ENCODE measurements around the gene RABGAP1. TPM values are rescaled to one million over a fixed set of nuclear protein-coding genes. Genes with fewer than 3 reads are reported as not detected.
A peak's percentile ranks its signal among the peaks of the same experiment; 100 is the strongest.

Gene RABGAP1
- total RNA-seq, 1 experiment from 2014 or later = 57.4 TPM

DNA sequence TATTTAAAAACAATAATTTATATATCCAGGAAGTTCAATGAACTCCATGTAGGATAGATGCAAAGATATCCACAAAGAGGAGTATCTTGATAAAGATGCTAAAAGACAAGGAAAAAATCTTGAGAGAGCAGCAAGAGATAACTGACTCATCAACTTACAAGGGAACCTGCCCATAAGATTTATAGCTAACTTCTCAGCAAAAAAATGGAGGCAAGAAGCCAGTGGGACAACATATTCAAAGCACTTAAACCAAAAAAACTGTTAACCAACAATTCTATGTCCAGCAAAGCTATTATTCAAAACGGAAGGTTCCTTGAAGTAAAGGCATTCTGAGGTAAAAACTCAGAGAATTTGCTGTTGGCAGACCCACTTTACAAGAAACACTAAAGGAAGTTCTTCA, 20.3 kb downstream of the RABGAP1 start:
- Histone ChIP-seq H3K27me3 (no peaks in the 10 kb centered on the region), H3K27ac (no peak overlapping the region), H3K9me3 (replicated peaks) (no peaks in the 10 kb centered on the region), H3K4me3 (no peak overlapping the region), H3K4me1 (no peaks in the 10 kb centered on the region), H3K36me3 (peaks cover 46% of the 10 kb centered on the region)
- DNase-seq = no peak

DNA sequence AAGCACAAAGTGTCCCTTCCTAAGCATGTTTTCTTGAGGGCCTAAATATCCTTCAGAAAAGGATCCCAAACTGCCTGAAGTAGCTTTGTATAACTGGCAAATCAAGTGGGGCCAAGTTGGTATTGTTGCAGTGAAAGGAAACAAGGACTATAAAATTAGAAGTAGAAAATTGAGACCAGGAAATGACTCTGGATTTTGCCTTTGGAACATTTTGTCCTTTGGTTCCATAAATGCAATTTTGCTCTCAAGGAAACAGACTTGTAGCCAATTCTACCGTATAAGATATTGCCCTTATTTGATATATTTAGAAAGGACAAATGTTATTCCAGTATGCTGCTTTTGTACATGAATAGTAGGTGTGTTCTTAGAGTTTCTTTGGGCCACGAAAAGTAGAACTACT, 34.4 kb downstream of the RABGAP1 start:
- H3K27me3 ChIP-seq = no peaks in the 10 kb centered on the region
- no peak overlapping the region for H3K27ac ChIP-seq
- no peaks in the 10 kb centered on the region; the same call in 1 of the 2 replicates for H3K9me3 ChIP-seq (replicated peaks)
- H3K36me3 ChIP-seq = peaks cover 28% of the 10 kb centered on the region
- no peak for DNase-seq
- H3K4me3 ChIP-seq = no peak overlapping the region
- no peaks in the 10 kb centered on the region for H3K4me1 ChIP-seq

- H3K4me3 ChIP-seq = no peak overlapping the region
- no peak for DNase-seq
- H3K4me1 ChIP-seq = no peaks in the 10 kb centered on the region
Measured at GRCh38 chr9:122978601-122979000, 37.8 kb downstream of the RABGAP1 start.

DNA sequence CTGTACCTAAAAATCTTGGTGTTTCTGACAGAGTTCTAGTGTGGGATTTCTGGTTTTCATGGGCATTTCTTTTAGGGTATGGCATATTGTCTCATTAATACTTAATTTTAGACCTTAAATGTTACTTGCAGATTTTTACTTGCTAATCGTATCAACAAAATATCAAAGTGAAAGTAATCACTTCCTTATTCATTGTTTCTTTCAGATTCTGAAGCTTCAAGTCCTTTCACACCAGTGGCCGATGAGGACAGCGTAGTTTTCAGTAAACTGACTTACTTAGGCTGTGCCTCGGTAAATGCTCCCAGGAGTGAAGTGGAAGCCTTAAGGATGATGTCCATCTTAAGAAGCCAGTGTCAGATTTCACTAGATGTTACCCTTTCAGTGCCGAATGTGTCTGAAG, 45.2 kb downstream of the RABGAP1 start:
- no peak for DNase-seq
- no peaks in the 10 kb centered on the region for H3K27me3 ChIP-seq
- H3K9me3 ChIP-seq (replicated peaks) = no peaks in the 10 kb centered on the region
- peaks cover 44% of the 10 kb centered on the region for H3K36me3 ChIP-seq
- H3K27ac ChIP-seq = no peak overlapping the region
- H3K4me1 ChIP-seq = no peaks in the 10 kb centered on the region
- H3K4me3 ChIP-seq = no peak overlapping the region

More at GRCh38 chr9:122978601-122979000, 37.8 kb downstream of the RABGAP1 start:
- H3K36me3 ChIP-seq = peaks cover 12% of the 10 kb centered on the region
- no peaks in the 10 kb centered on the region for H3K9me3 ChIP-seq (replicated peaks)
- H3K27me3 ChIP-seq = no peaks in the 10 kb centered on the region
- no peak overlapping the region for H3K27ac ChIP-seq

- Histone ChIP-seq H3K27me3 (no peaks in the 10 kb centered on the region), H3K4me1 (no peaks in the 10 kb centered on the region), H3K27ac (no peak overlapping the region), H3K9me3 (replicated peaks) (no peaks in the 10 kb centered on the region), H3K36me3 (peaks cover 52% of the 10 kb centered on the region), H3K4me3 (no peak overlapping the region)
- DNase-seq = no peak
Measured at GRCh38 chr9:122988141-122988540, 47.3 kb downstream of the RABGAP1 start.

DNA sequence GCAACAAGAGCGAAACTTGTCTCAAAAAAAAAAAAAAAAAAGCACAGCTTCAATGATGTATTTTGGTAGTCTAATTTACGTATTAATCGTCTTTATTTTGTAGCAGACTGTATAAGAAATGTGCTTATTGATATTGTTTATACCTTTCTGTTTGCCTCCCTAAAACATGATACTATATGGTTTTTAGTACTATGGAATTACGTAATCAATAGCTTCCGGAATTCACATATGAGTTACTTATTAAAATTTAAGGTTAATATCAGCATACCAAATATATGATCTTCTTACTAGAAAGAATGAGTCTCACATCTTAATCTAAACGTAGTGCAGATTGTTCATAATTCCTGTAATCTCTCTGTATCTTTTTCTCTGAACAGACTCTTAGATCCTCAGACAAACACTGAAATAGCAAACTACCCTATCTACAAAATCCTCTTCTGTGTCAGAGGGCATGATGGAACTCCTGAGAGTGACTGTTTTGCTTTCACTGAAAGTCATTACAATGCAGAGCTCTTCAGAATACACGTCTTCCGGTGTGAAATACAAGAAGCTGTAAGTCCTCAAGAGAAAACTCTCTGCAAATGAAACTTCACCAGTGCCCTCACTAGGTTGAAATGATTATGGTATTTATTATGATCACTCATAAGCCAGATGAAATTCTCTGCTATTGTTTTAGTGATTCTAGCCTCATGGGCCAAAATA, 48.3 kb downstream of the RABGAP1 start:
- no peaks in the 10 kb centered on the region for H3K4me1 ChIP-seq

DNA sequence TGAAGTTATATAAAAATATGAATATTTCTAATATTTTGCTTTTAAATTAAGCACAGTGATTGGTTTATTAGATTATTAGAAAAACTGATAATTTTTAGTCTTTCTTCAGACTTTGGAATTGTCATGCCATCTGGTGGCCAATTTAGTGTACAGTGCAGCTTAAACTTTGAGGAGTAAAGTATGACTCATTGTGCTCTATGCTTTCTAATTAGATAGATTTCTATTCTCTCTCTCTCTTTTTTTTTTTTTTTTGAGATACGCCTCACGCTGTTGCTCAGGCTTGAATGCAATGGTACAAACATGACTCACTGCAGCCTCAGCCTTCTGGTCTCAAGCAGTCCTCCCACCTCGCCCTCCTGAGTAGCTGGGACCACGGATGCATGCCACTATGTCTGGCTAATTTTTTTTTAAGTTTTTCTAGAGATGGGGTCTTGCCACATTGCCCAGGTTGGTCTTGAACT, 50.6 kb downstream of the RABGAP1 start:
- no peaks in the 10 kb centered on the region for H3K27me3 ChIP-seq
- H3K4me1 ChIP-seq = no peaks in the 10 kb centered on the region
- peak; percentile 25 to 60 for DNase-seq
- no peak overlapping the region for H3K4me3 ChIP-seq
- H3K36me3 ChIP-seq = peaks cover 42% of the 10 kb centered on the region
- H3K27ac ChIP-seq = no peak overlapping the region
- no peaks in the 10 kb centered on the region for H3K9me3 ChIP-seq (replicated peaks)

More for the DNA sequence above, 48.3 kb downstream of the RABGAP1 start:
- Histone ChIP-seq H3K9me3 (replicated peaks) (no peaks in the 10 kb centered on the region), H3K27me3 (no peaks in the 10 kb centered on the region), H3K36me3 (peaks cover 51% of the 10 kb centered on the region), H3K4me3 (no peak overlapping the region), H3K27ac (no peak overlapping the region)
- DNase-seq = no peak

DNA sequence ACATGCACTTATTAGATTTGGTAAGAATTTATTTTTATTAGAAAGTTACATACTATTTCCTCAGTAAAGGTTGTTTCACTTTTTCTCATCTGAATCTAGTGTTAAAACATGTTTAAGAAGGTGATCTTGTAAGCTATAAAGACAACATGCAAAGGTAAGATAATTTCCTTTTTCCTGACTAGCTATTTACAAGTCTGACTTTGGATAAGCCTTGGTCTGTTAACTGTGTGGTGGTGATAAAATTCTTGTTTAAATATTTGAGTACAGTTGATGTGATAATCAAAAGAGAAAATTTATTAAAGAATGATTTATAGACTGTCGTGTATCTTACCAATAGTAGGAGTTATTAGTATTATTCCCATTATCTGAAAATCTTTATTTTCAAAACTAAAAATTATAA, 55.8 kb downstream of the RABGAP1 start:
- no peak overlapping the region for H3K4me3 ChIP-seq
- no peaks in the 10 kb centered on the region for H3K27me3 ChIP-seq
- no peak for DNase-seq
- peaks cover 2% of the 10 kb centered on the region; the same call in 1 of the 2 replicates for H3K4me1 ChIP-seq
- H3K9me3 ChIP-seq (replicated peaks) = no peaks in the 10 kb centered on the region
- H3K27ac ChIP-seq = no peak overlapping the region
- H3K36me3 ChIP-seq = peaks cover 53% of the 10 kb centered on the region

DNA sequence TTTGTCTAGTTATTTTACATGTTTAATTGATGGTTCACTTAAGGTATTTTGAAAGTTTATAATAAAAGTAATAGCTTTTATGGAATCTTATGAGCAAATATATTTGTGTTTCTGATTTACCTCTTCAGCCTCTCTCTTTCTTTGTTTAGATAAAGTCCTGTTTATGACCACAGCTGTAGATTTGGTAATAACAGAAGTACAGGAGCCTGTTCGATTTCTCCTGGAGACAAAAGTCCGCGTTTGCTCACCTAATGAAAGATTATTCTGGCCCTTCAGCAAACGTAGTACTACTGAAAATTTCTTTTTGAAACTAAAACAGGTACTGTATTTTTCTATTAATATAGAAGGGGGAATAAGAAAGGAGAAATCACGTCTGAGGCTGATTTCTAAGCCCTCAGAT, 57.6 kb downstream of the RABGAP1 start:
- peaks cover 2% of the 10 kb centered on the region; the same call in 1 of the 2 replicates for H3K4me1 ChIP-seq
- no peak overlapping the region for H3K4me3 ChIP-seq
- no peak for DNase-seq
- H3K27ac ChIP-seq = no peak overlapping the region
- peaks cover 59% of the 10 kb centered on the region for H3K36me3 ChIP-seq
- no peaks in the 10 kb centered on the region for H3K9me3 ChIP-seq (replicated peaks)
- H3K27me3 ChIP-seq = no peaks in the 10 kb centered on the region

GRCh38 chr9:123000371-123001068, 59.7 kb downstream of the RABGAP1 start:
- no peak for DNase-seq
- Histone ChIP-seq H3K27ac (no peak overlapping the region), H3K4me3 (no peak overlapping the region), H3K4me1 (peaks cover 2% of the 10 kb centered on the region; the same call in 1 of the 2 replicates), H3K36me3 (peaks cover 69% of the 10 kb centered on the region), H3K27me3 (no peaks in the 10 kb centered on the region), H3K9me3 (replicated peaks) (no peaks in the 10 kb centered on the region)

GRCh38 chr9:123002754-123003153, 61.9 kb downstream of the RABGAP1 start:
- Histone ChIP-seq H3K27me3 (no peaks in the 10 kb centered on the region), H3K9me3 (replicated peaks) (no peaks in the 10 kb centered on the region), H3K4me1 (peaks cover under 1% of the 10 kb centered on the region; the same call in 1 of the 2 replicates), H3K4me3 (no peak overlapping the region), H3K36me3 (peaks cover 54% of the 10 kb centered on the region), H3K27ac (no peak overlapping the region)
- DNase-seq = no peak

GRCh38 chr9:123003466-123003865, 62.6 kb downstream of the RABGAP1 start:
- H3K9me3 ChIP-seq (replicated peaks) = no peaks in the 10 kb centered on the region
- no peak overlapping the region for H3K27ac ChIP-seq
- peaks cover 50% of the 10 kb centered on the region for H3K36me3 ChIP-seq
- H3K4me1 ChIP-seq = no peaks in the 10 kb centered on the region
- no peak for DNase-seq
- H3K27me3 ChIP-seq = no peaks in the 10 kb centered on the region
- no peak overlapping the region for H3K4me3 ChIP-seq

DNA sequence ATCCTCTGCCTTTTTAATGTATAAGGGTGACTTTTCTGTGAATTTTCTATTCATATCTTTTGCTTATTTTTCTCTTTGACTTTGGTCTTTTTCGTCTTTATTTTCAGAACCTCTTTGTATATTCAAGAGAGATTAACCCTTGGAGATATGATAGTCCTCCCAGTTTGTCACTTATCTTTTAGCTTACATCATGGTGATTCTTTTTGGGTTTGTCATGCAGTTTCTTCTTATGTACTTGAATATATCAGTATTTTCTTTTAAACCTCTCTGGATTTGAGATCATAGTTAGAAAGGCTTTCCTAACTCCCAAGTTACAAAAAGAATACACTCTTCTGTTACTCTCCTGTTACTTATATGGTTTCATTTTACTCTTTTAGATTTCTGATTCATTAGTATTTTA, 65.1 kb downstream of the RABGAP1 start:
- peaks cover 47% of the 10 kb centered on the region for H3K36me3 ChIP-seq
- no peak overlapping the region for H3K27ac ChIP-seq
- no peak for DNase-seq
- H3K9me3 ChIP-seq (replicated peaks) = no peaks in the 10 kb centered on the region
- H3K4me1 ChIP-seq = no peaks in the 10 kb centered on the region
- H3K27me3 ChIP-seq = no peaks in the 10 kb centered on the region
- no peak overlapping the region for H3K4me3 ChIP-seq

- no peaks in the 10 kb centered on the region for H3K9me3 ChIP-seq (replicated peaks)
- peaks cover 47% of the 10 kb centered on the region for H3K36me3 ChIP-seq
- H3K27ac ChIP-seq = no peak overlapping the region
- H3K4me3 ChIP-seq = no peak overlapping the region
- no peaks in the 10 kb centered on the region for H3K27me3 ChIP-seq
- no peaks in the 10 kb centered on the region for H3K4me1 ChIP-seq
- DNase-seq = no peak
Measured at GRCh38 chr9:123007269-123007668, 66.4 kb downstream of the RABGAP1 start.

GRCh38 chr9:123008909-123009308, 68.1 kb downstream of the RABGAP1 start:
- H3K27me3 ChIP-seq = no peaks in the 10 kb centered on the region
- no peak overlapping the region for H3K27ac ChIP-seq
- no peak for DNase-seq
- H3K9me3 ChIP-seq (replicated peaks) = no peaks in the 10 kb centered on the region
- no peaks in the 10 kb centered on the region for H3K4me1 ChIP-seq
- peaks cover 44% of the 10 kb centered on the region for H3K36me3 ChIP-seq
- H3K4me3 ChIP-seq = no peak overlapping the region
